Transverse colon (tissue), 4 donors: Measurements from ENCODE around the gene AGBL4.

Source experiments
- CTCF ChIP-seq, 5 experiments: fragments of 200-600 bp in 3 of 5; fragments of 450-650 bp in 2 of 5; sonication (generic) in 3 of 5; IDR thresholded peaks; 1 replicate in 2 of 5; 2 replicates in 3 of 5; pipeline ENCODE4 v1.5.1; 2016 to 2017; ENCODE audit warnings: antibody characterized with exemption in 5 of 5, inconsistent platforms in 3 of 5, mild to moderate bottlenecking in 2 of 5, moderate library complexity in 1 of 5
- EP300 ChIP-seq: sonication (generic); formaldehyde crosslinking; IDR thresholded peaks from one replicate; pipeline ENCODE4 v1.6.1; 2017; ENCODE audit warnings: antibody characterized with exemption, low read depth
- POLR2A ChIP-seq: fragments of 450-650 bp; IDR thresholded peaks from one replicate; pipeline ENCODE4 v1.6.1; 2016; ENCODE audit warnings: antibody characterized with exemption, mild to moderate bottlenecking, moderate library complexity
- POLR2AphosphoS5 ChIP-seq, 3 donors: sonication (generic); formaldehyde crosslinking; IDR thresholded peaks; one replicate each; pipeline ENCODE4 v1.6.1; 2016; ENCODE audit warnings: antibody characterized with exemption in 3 of 3

GRCh38 chr1:48906164-48906563 lies 1117.6 kb downstream of the AGBL4 start:
- TF ChIP-seq POLR2AphosphoS5 (IDR thresholded peaks at IDR 0.05): no peak
- no peak for TF ChIP-seq CTCF (IDR thresholded peaks at IDR 0.05)
- no peak for TF ChIP-seq POLR2A
- TF ChIP-seq EP300: no peak
